HFF-Myc (cell line): ENCODE results near the gene NUTM2F.
"Not testable (repeated sequence)": the region's sequence is repeated elsewhere in the genome, so short reads cannot be mapped to it uniquely, and the experiment has no call there.

ENCODE experiments used
- DNase-seq: peaks from one replicate; pipeline ENCODE4 v3.0.0-alpha.2; 2011; ENCODE audit warnings: low read depth; ENCODE audit errors: extremely low read depth
- H3K4me3 ChIP-seq: replicated peaks from 2 replicates; pipeline ENCODE4 v1.5.1; 2011; ENCODE audit warnings: low read depth, mild to moderate bottlenecking, control low read depth, low read length
- TF ChIP-seq, protein P1 (sequence below): IDR thresholded peaks from 2 replicates; pipeline ENCODE4 v1.5.1; 2012; ENCODE audit warnings: mild to moderate bottlenecking, low read depth, low read length, control low read depth; ENCODE audit errors: missing control alignments

NUTM2F gene

DNA sequence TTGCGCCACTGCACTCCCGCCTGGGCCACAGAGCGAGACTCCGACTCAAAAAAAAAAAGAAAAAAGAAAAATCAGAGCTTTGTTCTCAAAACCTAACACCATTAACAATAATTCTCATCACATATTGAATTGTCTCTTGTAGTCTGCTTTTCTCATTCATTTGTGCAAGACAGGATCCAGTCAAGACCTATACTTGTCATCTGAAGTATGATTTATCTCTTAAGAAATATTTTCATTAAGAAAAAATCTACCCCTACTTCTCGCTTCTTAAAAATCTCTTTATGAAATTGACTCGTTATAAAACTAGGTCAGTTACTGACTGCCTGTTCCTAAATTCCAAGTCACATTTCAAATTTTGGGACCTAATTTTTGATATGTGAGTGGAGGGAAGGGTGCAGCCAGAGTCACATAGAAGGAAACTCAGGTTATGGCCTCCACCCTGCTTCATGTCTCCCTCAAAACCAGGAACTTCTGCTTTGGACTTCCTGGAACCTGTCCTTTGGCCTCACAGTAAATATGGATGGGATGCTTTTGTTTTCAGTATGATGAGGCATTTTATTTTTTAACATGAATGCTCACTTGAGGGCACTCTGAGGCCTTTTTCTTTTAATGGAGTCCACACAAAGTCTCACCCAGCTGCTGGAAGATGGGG is 50.4 kb downstream of the NUTM2F start:
- no peak overlapping the region for H3K4me3 ChIP-seq
- DNase-seq: no peak
- TF ChIP-seq, protein P1, sequence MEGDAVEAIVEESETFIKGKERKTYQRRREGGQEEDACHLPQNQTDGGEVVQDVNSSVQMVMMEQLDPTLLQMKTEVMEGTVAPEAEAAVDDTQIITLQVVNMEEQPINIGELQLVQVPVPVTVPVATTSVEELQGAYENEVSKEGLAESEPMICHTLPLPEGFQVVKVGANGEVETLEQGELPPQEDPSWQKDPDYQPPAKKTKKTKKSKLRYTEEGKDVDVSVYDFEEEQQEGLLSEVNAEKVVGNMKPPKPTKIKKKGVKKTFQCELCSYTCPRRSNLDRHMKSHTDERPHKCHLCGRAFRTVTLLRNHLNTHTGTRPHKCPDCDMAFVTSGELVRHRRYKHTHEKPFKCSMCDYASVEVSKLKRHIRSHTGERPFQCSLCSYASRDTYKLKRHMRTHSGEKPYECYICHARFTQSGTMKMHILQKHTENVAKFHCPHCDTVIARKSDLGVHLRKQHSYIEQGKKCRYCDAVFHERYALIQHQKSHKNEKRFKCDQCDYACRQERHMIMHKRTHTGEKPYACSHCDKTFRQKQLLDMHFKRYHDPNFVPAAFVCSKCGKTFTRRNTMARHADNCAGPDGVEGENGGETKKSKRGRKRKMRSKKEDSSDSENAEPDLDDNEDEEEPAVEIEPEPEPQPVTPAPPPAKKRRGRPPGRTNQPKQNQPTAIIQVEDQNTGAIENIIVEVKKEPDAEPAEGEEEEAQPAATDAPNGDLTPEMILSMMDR: no peak

DNA sequence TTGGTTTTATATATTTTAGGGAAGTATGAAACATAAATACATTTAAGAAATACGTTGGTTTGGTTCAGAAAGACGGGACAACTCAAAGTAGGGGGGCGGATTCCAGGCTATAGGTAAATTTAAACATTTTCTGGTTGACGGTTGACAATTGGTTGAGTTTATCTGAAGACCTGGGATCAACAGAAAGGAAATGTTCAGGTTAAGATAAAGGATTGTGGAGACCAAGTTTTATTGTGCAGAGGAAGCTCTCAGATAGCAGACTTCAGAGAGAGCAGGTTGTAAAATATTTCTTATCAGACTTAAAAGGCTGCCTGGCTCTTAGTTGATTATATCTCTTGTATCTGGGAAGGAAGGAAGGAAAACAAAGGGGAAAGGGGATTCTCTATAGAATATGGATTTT is 51.4 kb downstream of the NUTM2F start:
- not testable (repeated sequence) for H3K4me3 ChIP-seq, DNase-seq

DNA sequence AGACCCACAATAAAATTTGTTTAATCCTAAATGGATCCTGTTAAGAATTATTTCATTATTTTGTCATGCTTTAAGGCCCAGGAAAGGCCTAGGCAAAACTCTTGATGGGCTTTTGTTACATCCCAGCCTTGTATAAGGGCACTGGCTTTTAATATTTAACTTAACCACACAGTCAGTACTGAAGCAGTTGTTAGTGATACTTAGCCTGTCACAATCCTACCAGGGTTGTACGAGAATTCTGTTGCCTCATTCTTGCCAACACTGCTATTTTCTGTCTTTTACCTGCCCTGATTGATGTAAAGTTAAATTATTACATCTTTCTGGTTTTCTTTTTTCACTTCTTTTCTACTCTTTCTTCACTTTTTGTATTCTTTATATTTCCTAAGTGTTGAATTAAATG is 58.4 kb downstream of the NUTM2F start:
- DNase-seq: no peak
- H3K4me3 ChIP-seq: no peak overlapping the region
- TF ChIP-seq, protein P1: no peak

DNA sequence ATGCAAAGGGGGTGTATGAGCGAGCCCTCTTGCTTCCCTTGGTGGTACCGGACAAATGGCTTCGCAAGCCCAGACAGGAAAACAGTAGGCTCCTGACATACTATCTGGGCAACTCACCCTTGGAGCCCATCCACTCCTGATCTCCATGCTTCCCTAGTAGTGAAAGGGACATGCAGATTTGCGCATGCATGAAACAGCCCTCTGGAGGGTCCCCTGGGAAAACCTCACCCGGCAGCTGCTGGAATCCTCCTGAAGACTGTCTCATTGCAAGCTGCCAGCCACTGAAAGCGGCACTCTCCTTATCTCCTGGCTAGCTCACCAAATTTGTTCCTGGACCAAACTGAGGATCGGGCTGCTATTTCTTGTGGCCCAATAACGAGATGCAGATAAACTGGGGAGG is 59.2 kb downstream of the NUTM2F start:
- TF ChIP-seq, protein P1: no peak
- no peak for DNase-seq
- H3K4me3 ChIP-seq: no peak overlapping the region
